ENCODE measurements around the gene DIP2A.
"Not testable (repeated sequence)": the region's sequence is repeated elsewhere in the genome, so short reads cannot be mapped to it uniquely, and the experiment has no call there.

Gene DIP2A

DNA sequence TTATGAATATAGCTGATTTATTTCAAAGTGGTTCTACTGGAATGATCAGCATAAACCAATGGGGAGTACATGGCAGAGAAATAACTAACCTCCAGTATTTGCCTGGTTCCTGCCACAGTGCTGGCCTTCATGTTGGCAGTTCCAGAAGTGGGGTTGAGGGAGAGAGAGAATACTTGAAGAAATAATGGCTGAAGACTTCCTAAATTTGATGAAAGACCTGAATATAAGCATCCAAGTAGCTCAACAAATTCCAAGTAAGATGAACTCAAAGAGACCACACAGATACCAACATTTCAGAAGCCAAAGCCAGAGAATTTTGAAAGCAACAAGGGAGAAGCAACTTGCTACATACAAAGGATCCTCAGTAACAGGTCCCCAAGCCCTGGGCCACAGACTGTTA, 111.9 kb downstream of the DIP2A start:
- no peak for DNase-seq
- Histone ChIP-seq H3K27me3 (no peaks in the 10 kb centered on the region), H3K36me3 (peaks cover 33% of the 10 kb centered on the region), H3K4me1 (no peaks in the 10 kb centered on the region), H3K9me3 (no peaks in the 10 kb centered on the region), H3K4me3 (ENCODE audit: low read depth, low read length) (no peak overlapping the region)
- TF ChIP-seq, protein P1, sequence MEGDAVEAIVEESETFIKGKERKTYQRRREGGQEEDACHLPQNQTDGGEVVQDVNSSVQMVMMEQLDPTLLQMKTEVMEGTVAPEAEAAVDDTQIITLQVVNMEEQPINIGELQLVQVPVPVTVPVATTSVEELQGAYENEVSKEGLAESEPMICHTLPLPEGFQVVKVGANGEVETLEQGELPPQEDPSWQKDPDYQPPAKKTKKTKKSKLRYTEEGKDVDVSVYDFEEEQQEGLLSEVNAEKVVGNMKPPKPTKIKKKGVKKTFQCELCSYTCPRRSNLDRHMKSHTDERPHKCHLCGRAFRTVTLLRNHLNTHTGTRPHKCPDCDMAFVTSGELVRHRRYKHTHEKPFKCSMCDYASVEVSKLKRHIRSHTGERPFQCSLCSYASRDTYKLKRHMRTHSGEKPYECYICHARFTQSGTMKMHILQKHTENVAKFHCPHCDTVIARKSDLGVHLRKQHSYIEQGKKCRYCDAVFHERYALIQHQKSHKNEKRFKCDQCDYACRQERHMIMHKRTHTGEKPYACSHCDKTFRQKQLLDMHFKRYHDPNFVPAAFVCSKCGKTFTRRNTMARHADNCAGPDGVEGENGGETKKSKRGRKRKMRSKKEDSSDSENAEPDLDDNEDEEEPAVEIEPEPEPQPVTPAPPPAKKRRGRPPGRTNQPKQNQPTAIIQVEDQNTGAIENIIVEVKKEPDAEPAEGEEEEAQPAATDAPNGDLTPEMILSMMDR (IDR thresholded peaks at IDR 0.05; ENCODE audit: low read depth, low read length): no peak

DNA sequence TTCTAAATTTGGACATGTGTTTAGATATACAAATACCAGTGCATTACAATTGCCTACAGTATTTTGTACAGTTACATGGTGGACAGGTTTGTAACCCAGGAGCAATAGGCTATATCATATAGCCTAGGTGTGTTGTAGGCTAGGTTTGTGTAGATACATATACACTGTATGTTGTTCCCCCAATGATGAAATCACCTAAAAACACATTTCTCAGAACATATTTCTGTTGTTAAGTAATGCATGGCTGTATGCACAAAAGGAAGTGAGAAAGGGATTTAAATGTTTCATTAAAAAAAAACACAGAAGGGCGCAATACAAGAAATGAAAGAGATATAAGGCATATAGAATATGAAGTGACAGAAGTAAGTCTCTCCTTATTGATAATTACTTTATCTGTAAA, 114.2 kb downstream of the DIP2A start:
- Histone ChIP-seq H3K4me1 (no peaks in the 10 kb centered on the region), H3K36me3 (peaks cover 16% of the 10 kb centered on the region), H3K27me3 (no peaks in the 10 kb centered on the region), H3K9me3 (no peaks in the 10 kb centered on the region), H3K4me3 (ENCODE audit: low read depth, low read length) (no peak overlapping the region)
- TF ChIP-seq, protein P1 (IDR thresholded peaks at IDR 0.05; ENCODE audit: low read depth, low read length): no peak
- no peak for DNase-seq

DNA sequence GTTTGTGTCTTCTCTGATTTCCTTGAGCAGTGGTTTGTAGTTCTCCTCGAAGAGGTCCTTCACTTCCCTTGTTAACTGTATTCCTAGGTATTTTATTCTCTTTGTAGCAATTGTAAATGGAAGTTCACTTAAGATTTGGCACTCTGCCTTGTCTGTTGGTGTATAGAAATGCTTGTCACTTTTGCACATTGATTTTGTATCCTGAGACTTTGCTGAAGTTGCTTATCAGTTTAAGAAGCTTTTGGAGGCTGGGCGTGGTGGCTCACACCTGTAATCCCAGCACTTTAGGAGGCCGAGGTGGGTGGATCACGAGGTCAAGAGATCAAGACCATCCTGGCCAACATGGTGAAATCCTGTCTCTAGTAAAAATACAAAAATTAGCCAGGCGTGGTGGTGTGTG, 119.1 kb downstream of the DIP2A start:
- not testable (repeated sequence) for H3K4me1 ChIP-seq; H3K27me3 ChIP-seq; H3K36me3 ChIP-seq; H3K9me3 ChIP-seq; H3K4me3 ChIP-seq (ENCODE audit: low read depth, low read length); DNase-seq

DNA sequence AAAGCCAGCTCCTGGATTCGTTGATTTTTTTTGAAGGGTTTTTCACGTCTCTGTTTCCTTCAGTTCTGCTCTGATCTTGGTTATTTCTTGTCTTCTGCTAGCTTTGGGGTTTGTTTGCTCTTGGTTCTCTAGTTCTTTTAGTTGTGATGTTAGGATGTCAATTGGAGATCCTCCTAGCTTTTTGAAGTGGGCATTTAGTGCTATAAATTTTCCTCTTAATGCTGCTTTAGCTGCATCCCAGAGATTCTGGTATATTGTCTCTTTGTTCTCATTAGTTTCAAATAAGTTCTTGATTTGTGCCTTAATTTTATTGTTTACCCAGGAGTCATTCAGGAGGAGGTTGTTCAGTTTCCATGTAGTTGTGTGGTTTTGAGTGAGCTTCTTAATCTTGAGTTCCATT, 120.7 kb downstream of the DIP2A start:
- DNase-seq; H3K4me3 ChIP-seq (ENCODE audit: low read depth, low read length); H3K27me3 ChIP-seq; H3K9me3 ChIP-seq; H3K4me1 ChIP-seq; H3K36me3 ChIP-seq: not testable (repeated sequence)

DNA sequence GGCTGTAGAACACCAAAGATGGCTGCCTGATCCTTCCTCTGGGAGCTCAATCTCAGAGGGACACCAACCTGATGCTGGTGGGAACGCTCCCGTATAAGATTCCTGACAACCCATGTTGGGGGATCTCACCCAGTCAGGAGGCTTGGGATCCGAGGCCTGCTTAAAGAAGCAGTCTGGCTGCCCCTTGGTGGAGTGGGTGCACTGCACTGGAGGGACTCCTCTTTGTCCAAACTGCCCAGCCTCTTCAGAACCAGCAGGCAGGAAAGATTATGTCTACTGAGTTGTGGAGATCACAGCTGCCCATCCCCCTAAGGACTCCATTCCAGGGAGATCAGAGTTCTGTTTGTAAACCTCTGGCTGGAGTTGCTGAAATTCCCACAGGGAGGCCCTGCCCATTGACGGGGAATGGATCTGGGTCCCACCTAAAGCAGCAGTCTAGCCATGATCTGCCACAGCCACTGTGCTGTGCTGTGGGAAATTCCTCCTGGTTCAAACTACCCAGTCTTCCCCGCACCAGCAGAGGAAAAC, 123.2 kb downstream of the DIP2A start:
- H3K36me3 ChIP-seq: no peaks in the 10 kb centered on the region; the same call in 1 of the 2 replicates
- DNase-seq: no peak
- no peaks in the 10 kb centered on the region for H3K9me3 ChIP-seq
- H3K4me1 ChIP-seq: peaks cover 6% of the 10 kb centered on the region
- TF ChIP-seq, protein P1 (IDR thresholded peaks at IDR 0.05; ENCODE audit: low read depth, low read length): no peak
- H3K4me3 ChIP-seq (ENCODE audit: low read depth, low read length): no peak overlapping the region
- no peaks in the 10 kb centered on the region for H3K27me3 ChIP-seq

DNA sequence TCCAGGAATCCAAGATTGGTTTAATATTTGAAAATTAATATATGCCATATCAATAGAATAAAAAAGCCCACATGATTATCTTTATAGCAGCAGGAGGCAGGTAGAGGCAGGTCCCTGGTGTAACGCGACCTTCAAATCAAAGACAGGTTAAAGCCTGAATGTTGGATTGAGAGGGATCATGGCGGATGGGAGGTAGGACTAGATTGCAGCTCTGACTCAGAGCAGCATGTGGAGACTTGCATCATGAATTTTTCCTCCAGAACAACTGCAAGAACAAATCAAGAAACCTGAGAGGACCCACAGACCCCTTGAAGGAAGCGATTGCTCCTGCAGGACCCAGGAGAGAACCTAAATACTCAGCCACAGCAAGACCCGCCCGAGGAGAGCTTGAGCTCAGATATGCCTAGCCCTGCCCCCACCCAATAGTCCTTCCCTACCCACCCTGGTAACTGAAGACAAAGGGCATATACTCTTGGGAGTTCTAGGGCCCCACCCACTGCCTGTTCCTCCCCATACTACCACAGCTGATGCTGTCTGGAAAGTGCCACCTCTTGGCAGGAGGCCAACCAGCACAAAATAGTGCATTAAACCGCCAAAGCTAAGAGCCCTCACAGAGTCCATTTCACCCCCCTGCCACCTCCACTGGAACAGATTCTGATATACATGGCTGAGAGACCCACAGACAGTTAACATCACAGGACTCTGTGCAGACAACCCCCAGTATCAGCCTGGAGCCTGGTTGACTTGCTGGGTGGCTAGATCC, 126.7 kb downstream of the DIP2A start:
- DNase-seq: peak; percentile 72
- Histone ChIP-seq H3K4me3 (ENCODE audit: low read depth, low read length) (no peak overlapping the region), H3K9me3 (no peaks in the 10 kb centered on the region), H3K4me1 (peaks cover 6% of the 10 kb centered on the region), H3K36me3 (no peaks in the 10 kb centered on the region; the same call in 1 of the 2 replicates), H3K27me3 (no peaks in the 10 kb centered on the region)
- TF ChIP-seq, protein P1 (IDR thresholded peaks at IDR 0.05; ENCODE audit: low read depth, low read length): no peak

DNA sequence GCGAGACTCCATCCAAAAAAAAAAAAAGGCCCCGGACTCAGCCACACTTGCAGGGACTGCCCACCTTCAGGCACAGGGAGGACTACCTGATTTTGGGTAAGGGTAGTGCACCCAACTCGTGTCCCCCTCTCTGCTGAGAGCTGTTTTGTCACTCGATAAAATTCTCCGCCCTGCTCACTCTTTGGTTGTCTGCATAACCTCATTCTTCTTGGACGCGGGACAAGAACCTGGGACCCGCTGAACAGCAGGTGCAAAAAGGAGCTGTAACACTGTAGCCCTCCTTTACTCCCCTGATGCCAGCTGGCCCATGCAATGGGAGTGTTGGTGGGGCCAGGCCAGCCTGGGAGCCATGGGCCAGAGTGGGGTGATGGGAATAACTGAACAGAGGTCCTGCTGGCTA, 135.6 kb downstream of the DIP2A start:
- Histone ChIP-seq H3K4me1 (peaks cover 8% of the 10 kb centered on the region), H3K4me3 (ENCODE audit: low read depth, low read length) (no peak overlapping the region), H3K27me3 (no peaks in the 10 kb centered on the region), H3K9me3 (no peaks in the 10 kb centered on the region; the same call in none of the 2 replicates), H3K36me3 (no peaks in the 10 kb centered on the region)
- TF ChIP-seq, protein P1 (IDR thresholded peaks at IDR 0.05; ENCODE audit: low read depth, low read length): no peak
- no peak for DNase-seq

Measured in BE2C (cell line).